Prostate gland (tissue), 2 donors: ENCODE measurements around the gene TFAP2E. TPM values are rescaled to one million over a fixed set of nuclear protein-coding genes. Genes with fewer than 3 reads are reported as not detected.

Experiments used
- DNase-seq: peaks from one replicate; pipeline ENCODE4 v3.0.0-alpha.2; 2019; ENCODE audit warnings: low spot score
- H3K27ac ChIP-seq, 2 donors: fragments of 200-600 bp; sonication (generic); 2 replicates each; pipeline ENCODE4 v1.5.1; 2017 to 2019
- H3K27me3 ChIP-seq: fragments of 200-600 bp; sonication (generic); replicated peaks from 2 replicates; pipeline ENCODE4 v1.5.1; 2019; ENCODE audit not compliant: insufficient read depth
- H3K36me3 ChIP-seq, 2 donors: fragments of 200-600 bp; sonication (generic); 1 replicate in 1 of 2; 2 replicates in 1 of 2; pipeline versions ENCODE4 v1.5.1 to v1.8.1; 2017 to 2019
- H3K4me1 ChIP-seq: fragments of 200-600 bp; sonication (generic); replicated peaks from 2 replicates; pipeline ENCODE4 v1.5.1; 2019
- H3K4me3 ChIP-seq, 2 donors: fragments of 200-600 bp; sonication (generic); 2 replicates each; pipeline ENCODE4 v1.5.1; 2017 to 2019
- H3K9me3 ChIP-seq: fragments of 200-600 bp; sonication (generic); 2 replicates; pipeline ENCODE4 v1.5.1; 2017
- POLR2A ChIP-seq: fragments of 450-650 bp; IDR thresholded peaks from one replicate; pipeline ENCODE4 v1.6.1; 2016; ENCODE audit warnings: antibody characterized with exemption, mild to moderate bottlenecking
- POLR2AphosphoS5 ChIP-seq: sonication (generic); formaldehyde crosslinking; IDR thresholded peaks from one replicate; pipeline ENCODE4 v1.6.1; 2017; ENCODE audit warnings: antibody characterized with exemption
- WGBS: methylation state at CpG from one replicate; pipeline ENCODE4 v1.1.5; 2018; 5-methylcytosine and 5-hydroxymethylcytosine counted together
- intact Hi-C: fragments of 100-400 bp; cut with DNase I; formaldehyde crosslinking; loops from one replicate; pipeline ENCODE4 v1.14.2; 2022
- total RNA-seq, 2 donors: library from RNA; depleted of rRNA; stranded (reverse); fragments of >200 nt; gene quantifications; one replicate each; pipeline ENCODE4 v1.1.0, GENCODE V29; 2016
- TF ChIP-seq, protein P1 (sequence below), 4 experiments: fragments of 200-600 bp in 2 of 4; fragments of 450-650 bp in 2 of 4; sonication (generic) in 2 of 4; IDR thresholded peaks; 1 replicate in 3 of 4; 2 replicates in 1 of 4; pipeline ENCODE4 v1.5.1; 2016 to 2019; ENCODE audit warnings: antibody characterized with exemption in 4 of 4, mild to moderate bottlenecking in 2 of 4, moderate library complexity in 2 of 4

The TFAP2E gene
- total RNA-seq, 2 donors from 2014 or later = 2.0 to 2.2 TPM

- Histone ChIP-seq H3K27ac (peak overlapping the region; percentile 29 to 40), H3K4me1 (peaks cover 3% of the 10 kb centered on the region), H3K36me3 (no peaks in the 10 kb centered on the region), H3K4me3 (no peak overlapping the region), H3K27me3 (no peaks in the 10 kb centered on the region), H3K9me3 (no peaks in the 10 kb centered on the region)
- WGBS = 19% methylated on average over 7 of the region's 7 CpGs
- intact Hi-C loops = loop anchor here (5.0 kb wide), 1 partner anchor 362 kb away; the partner anchor contains the start of gene SFPQ
- DNase-seq = peak; percentile 89
- TF ChIP-seq, protein P1, sequence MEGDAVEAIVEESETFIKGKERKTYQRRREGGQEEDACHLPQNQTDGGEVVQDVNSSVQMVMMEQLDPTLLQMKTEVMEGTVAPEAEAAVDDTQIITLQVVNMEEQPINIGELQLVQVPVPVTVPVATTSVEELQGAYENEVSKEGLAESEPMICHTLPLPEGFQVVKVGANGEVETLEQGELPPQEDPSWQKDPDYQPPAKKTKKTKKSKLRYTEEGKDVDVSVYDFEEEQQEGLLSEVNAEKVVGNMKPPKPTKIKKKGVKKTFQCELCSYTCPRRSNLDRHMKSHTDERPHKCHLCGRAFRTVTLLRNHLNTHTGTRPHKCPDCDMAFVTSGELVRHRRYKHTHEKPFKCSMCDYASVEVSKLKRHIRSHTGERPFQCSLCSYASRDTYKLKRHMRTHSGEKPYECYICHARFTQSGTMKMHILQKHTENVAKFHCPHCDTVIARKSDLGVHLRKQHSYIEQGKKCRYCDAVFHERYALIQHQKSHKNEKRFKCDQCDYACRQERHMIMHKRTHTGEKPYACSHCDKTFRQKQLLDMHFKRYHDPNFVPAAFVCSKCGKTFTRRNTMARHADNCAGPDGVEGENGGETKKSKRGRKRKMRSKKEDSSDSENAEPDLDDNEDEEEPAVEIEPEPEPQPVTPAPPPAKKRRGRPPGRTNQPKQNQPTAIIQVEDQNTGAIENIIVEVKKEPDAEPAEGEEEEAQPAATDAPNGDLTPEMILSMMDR (IDR thresholded peaks at IDR 0.05) = no peak
- peak; percentile 84 for TF ChIP-seq POLR2AphosphoS5
Observed at GRCh38 chr1:35554266-35555211, 18.6 kb upstream of the TFAP2E start.

DNA sequence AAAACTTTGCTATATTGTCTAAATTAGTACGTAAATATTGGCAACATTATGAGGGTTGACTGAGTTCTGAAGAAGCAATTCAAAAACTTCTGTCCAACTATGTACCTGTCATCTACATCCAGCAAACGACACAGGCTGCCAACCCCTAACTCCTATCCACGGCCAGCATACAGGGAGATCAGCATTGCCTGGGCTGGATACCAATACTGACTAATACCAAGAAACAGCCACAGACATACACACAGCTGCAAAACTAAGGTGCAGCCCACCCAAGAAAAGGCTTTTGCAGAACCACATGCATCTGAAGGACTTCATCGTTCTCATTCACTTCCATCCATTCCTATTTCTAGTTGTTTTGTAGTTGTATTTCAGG lies 17.9 kb upstream of the TFAP2E start:
- H3K4me3 ChIP-seq = no peak overlapping the region
- H3K27ac ChIP-seq = no peak overlapping the region
- no peaks in the 10 kb centered on the region for H3K36me3 ChIP-seq
- no peaks in the 10 kb centered on the region for H3K27me3 ChIP-seq
- intact Hi-C loops = loop anchor here (5.0 kb wide), 1 partner anchor 363 kb away; the partner anchor contains the start of gene SFPQ
- 46% methylated on average over 4 of the region's 4 CpGs for WGBS
- H3K4me1 ChIP-seq = peaks cover 3% of the 10 kb centered on the region
- no peak for TF ChIP-seq POLR2AphosphoS5
- TF ChIP-seq, protein P1 (IDR thresholded peaks at IDR 0.05) = no peak
- no peak for TF ChIP-seq POLR2A
- no peak for DNase-seq
- no peaks in the 10 kb centered on the region for H3K9me3 ChIP-seq

- Histone ChIP-seq H3K27me3 (no peaks in the 10 kb centered on the region), H3K27ac (peak overlapping the region; percentile 94 to 95), H3K36me3 (no peaks in the 10 kb centered on the region), H3K9me3 (no peaks in the 10 kb centered on the region), H3K4me3 (peak overlapping the region; percentile 66 to 80), H3K4me1 (peaks cover 7% of the 10 kb centered on the region)
- intact Hi-C loops = loop anchor here (5.0 kb wide), 1 partner anchor 364 kb away; the partner anchor contains the start of gene SFPQ
- 33% methylated on average over 10 of the region's 10 CpGs for WGBS
- TF ChIP-seq POLR2A (no peak), POLR2AphosphoS5 (no peak)
- TF ChIP-seq, protein P1 (IDR thresholded peaks at IDR 0.05) = no peak
- no peak for DNase-seq
Observed at GRCh38 chr1:35555601-35556477, 17.3 kb upstream of the TFAP2E start.

GRCh38 chr1:35556484-35557117 lies 16.5 kb upstream of the TFAP2E start:
- H3K4me1 ChIP-seq = peaks cover 10% of the 10 kb centered on the region
- H3K36me3 ChIP-seq = no peaks in the 10 kb centered on the region
- H3K27me3 ChIP-seq = no peaks in the 10 kb centered on the region
- intact Hi-C loops = loop anchor here (5.0 kb wide), 1 partner anchor 364 kb away; the partner anchor contains the start of gene SFPQ
- 2% methylated on average over 13 of the region's 17 CpGs for WGBS
- H3K9me3 ChIP-seq = no peaks in the 10 kb centered on the region
- H3K27ac ChIP-seq = peak overlapping the region; percentile 94 to 95
- DNase-seq = no peak
- H3K4me3 ChIP-seq = peak overlapping the region; percentile 66 to 80
- TF ChIP-seq POLR2A (no peak), POLR2AphosphoS5 (no peak)
- TF ChIP-seq, protein P1 (IDR thresholded peaks at IDR 0.05) = no peak
